Measurements from ENCODE around the gene COLQ.

The COLQ gene

GRCh38 chr3:15454965-15455364 is 66.5 kb downstream of the COLQ start:
- DNase-seq (ENCODE audit: low read depth): no peak

- DNase-seq (ENCODE audit: low read depth): no peak
Measured at GRCh38 chr3:15453991-15454625, 67.4 kb downstream of the COLQ start.

- DNase-seq (ENCODE audit: low read depth): no peak
Measured at GRCh38 chr3:15453501-15453900, 68.0 kb downstream of the COLQ start.

GRCh38 chr3:15452961-15453360 is 68.5 kb downstream of the COLQ start:
- no peak for DNase-seq (ENCODE audit: low read depth)

GRCh38 chr3:15452156-15452555 is 69.3 kb downstream of the COLQ start:
- no peak for DNase-seq (ENCODE audit: low read depth)

GRCh38 chr3:15451216-15452113 is 70.0 kb downstream of the COLQ start:
- no peak for DNase-seq (ENCODE audit: low read depth)

GRCh38 chr3:15450438-15451215 is 70.9 kb downstream of the COLQ start:
- no peak for DNase-seq (ENCODE audit: low read depth)

- DNase-seq (ENCODE audit: low read depth): no peak
Measured at GRCh38 chr3:15449489-15450224, 71.8 kb downstream of the COLQ start.

GRCh38 chr3:15443826-15444524 is 77.5 kb downstream of the COLQ start:
- DNase-seq (ENCODE audit: low read depth): no peak

GRCh38 chr3:15440891-15441290 is 80.6 kb downstream of the COLQ start:
- no peak for DNase-seq (ENCODE audit: low read depth)

- no peak for DNase-seq (ENCODE audit: low read depth)
Measured at GRCh38 chr3:15439476-15439875, 82.0 kb downstream of the COLQ start.

GRCh38 chr3:15438983-15439382 is 82.5 kb downstream of the COLQ start:
- no peak for DNase-seq (ENCODE audit: low read depth)

- no peak for DNase-seq (ENCODE audit: low read depth)
Measured at GRCh38 chr3:15436246-15436645, 85.3 kb downstream of the COLQ start.

- DNase-seq (ENCODE audit: low read depth): no peak
Measured at GRCh38 chr3:15434756-15435155, 86.8 kb downstream of the COLQ start.

GRCh38 chr3:15433531-15433930 is 88.0 kb downstream of the COLQ start:
- no peak for DNase-seq (ENCODE audit: low read depth)

GRCh38 chr3:15431256-15431837 is 90.2 kb downstream of the COLQ start:
- no peak for DNase-seq (ENCODE audit: low read depth)

GRCh38 chr3:15430624-15431023 is 90.9 kb downstream of the COLQ start:
- no peak for DNase-seq (ENCODE audit: low read depth)

GRCh38 chr3:15429080-15429479 is 92.4 kb downstream of the COLQ start:
- DNase-seq (ENCODE audit: low read depth): no peak

- DNase-seq (ENCODE audit: low read depth): no peak
Measured at GRCh38 chr3:15428539-15428938, 93.0 kb downstream of the COLQ start.

- DNase-seq (ENCODE audit: low read depth): no peak
Measured at GRCh38 chr3:15427981-15428380, 93.5 kb downstream of the COLQ start.

All from activated T-cell treated with anti-CD3 and anti-CD28 coated beads for 24 hours (primary cell).